NT2/D1 (cell line): ENCODE data around the gene CACNA2D4.

Experiments used
- SUZ12 ChIP-seq: IDR thresholded peaks from 2 replicates; pipeline ENCODE4 v1.6.1; 2011; ENCODE audit not compliant: insufficient read length, insufficient read depth; ENCODE audit errors: extremely low read depth
- YY1 ChIP-seq: IDR thresholded peaks from 2 replicates; pipeline ENCODE4 v1.6.1; 2011; ENCODE audit not compliant: insufficient read length, insufficient read depth
- ZNF274 ChIP-seq: IDR thresholded peaks from 2 replicates; pipeline ENCODE4 v1.6.1; 2011; ENCODE audit warnings: mild to moderate bottlenecking, low read depth, low read length

DNA sequence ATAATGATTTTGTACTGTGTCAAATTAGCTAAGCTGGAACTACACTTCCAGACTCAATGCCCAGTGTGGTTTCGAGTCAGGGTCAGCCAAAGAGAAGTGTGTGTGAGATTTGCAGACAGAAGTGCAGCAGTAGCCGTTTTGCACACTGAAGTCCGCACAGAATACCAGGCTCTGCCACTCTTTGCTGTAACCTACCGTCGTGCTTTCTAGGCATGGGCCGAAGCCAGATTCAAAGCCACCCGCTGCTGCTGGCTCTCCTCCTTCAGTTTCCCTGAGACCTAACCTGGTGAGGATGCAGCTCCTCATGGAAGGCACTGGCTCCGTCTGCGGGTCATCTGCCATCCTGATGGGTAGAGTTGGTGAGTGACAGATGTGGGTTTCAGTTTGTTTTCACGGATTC, 49.3 kb downstream of the CACNA2D4 start:
- no peak for TF ChIP-seq SUZ12
- no peak for TF ChIP-seq YY1
- no peak for TF ChIP-seq ZNF274
